A673 (cell line): Measurements from ENCODE around the gene GPATCH2. TPM values are rescaled to one million over a fixed set of nuclear protein-coding genes. Genes with fewer than 3 reads are reported as not detected.

Experiments used
- BruUV-seq: library from RNA; stranded (reverse); fragments of 400-500 nt; replicated peaks from 2 replicates; lab custom pipeline; 2021; lab: Mats Ljungman, UMichigan
- CTCF ChIA-PET: fragments of 300-600 bp; sonication (Branson Sonifier 250); formaldehyde crosslinking; loops from one replicate; lab custom pipeline; 2022; ENCODE audit warnings: antibody characterized with exemption; lab: Charles Lee
- POLR2A ChIA-PET: fragments of 300-600 bp; sonication (Branson Sonifier 250); formaldehyde crosslinking; loops from one replicate; lab custom pipeline; 2022; ENCODE audit warnings: antibody characterized with exemption; ENCODE audit not compliant: low non-redundant PET; lab: Charles Lee
- DNase-seq: peaks from one replicate; pipeline ENCODE4 v3.0.0-alpha.2; 2015; ENCODE audit warnings: low spot score
- H3K27ac ChIP-seq: fragments of 200-600 bp; sonication (generic); 2 replicates; pipeline ENCODE4 v1.5.1; 2016; ENCODE audit warnings: mixed run types, low read depth, mild to moderate bottlenecking, mixed read lengths, antibody characterized with exemption, low read length; ENCODE audit not compliant: poor library complexity, severe bottlenecking
- H3K27me3 ChIP-seq: fragments of 200-600 bp; sonication (generic); replicated peaks from 2 replicates; pipeline ENCODE4 v1.6.1; 2017; ENCODE audit warnings: mixed run types, low read depth, mild to moderate bottlenecking, mixed read lengths, antibody characterized with exemption, low read length; ENCODE audit not compliant: insufficient read depth, poor library complexity
- H3K36me3 ChIP-seq: fragments of 200-600 bp; sonication (generic); 2 replicates; pipeline ENCODE4 v1.6.1; 2016; ENCODE audit warnings: mixed run types, mild to moderate bottlenecking, mixed read lengths, antibody characterized with exemption, low read length; ENCODE audit not compliant: insufficient read depth, poor library complexity, severe bottlenecking
- H3K4me1 ChIP-seq: fragments of 200-600 bp; sonication (generic); 2 replicates; pipeline ENCODE4 v1.6.1; 2017; ENCODE audit warnings: mixed run types, mild to moderate bottlenecking, mixed read lengths, antibody characterized with exemption, low read length; ENCODE audit not compliant: insufficient read depth, poor library complexity, severe bottlenecking
- H3K4me3 ChIP-seq: fragments of 200-600 bp; sonication (generic); 2 replicates; pipeline ENCODE4 v1.5.1; 2016; ENCODE audit warnings: low read depth, mixed run types, mild to moderate bottlenecking, mixed read lengths, low read length; ENCODE audit not compliant: poor library complexity, severe bottlenecking
- H3K9me3 ChIP-seq: fragments of 200-600 bp; sonication (generic); 2 replicates; pipeline ENCODE4 v1.6.1; 2016; ENCODE audit warnings: mixed run types, low read depth, mild to moderate bottlenecking, mixed read lengths, antibody characterized with exemption, low read length; ENCODE audit not compliant: poor library complexity, severe bottlenecking
- EZH2 ChIP-seq: fragments of 200-600 bp; sonication (generic); IDR thresholded peaks from 2 replicates; pipeline ENCODE4 v1.6.1; 2017; ENCODE audit warnings: borderline replicate concordance, low read depth, mild to moderate bottlenecking, mixed read lengths, antibody characterized with exemption, low read length; ENCODE audit not compliant: poor library complexity, severe bottlenecking
- intact Hi-C: fragments of 100-400 bp; cut with micrococcal nuclease; formaldehyde crosslinking; loops from one replicate; pipeline ENCODE4 v1.10.0; 2022; ENCODE audit not compliant: unreplicated experiment
- total RNA-seq: library from RNA; stranded (reverse); gene quantifications from 2 replicates; pipeline ENCODE4 v1.2.3, GENCODE V29; 2021
- TF ChIP-seq, protein P1 (sequence below): fragments of 300-800, 200-600 bp; sonication (generic); conservative IDR thresholded peaks from 2 replicates; pipeline ENCODE4 v1.5.1; 2017; ENCODE audit warnings: low read depth, mild to moderate bottlenecking, antibody characterized with exemption, low read length, moderate library complexity, mixed read lengths

Gene GPATCH2
- total RNA-seq, 1 experiment from 2014 or later, result 15.3 TPM

DNA sequence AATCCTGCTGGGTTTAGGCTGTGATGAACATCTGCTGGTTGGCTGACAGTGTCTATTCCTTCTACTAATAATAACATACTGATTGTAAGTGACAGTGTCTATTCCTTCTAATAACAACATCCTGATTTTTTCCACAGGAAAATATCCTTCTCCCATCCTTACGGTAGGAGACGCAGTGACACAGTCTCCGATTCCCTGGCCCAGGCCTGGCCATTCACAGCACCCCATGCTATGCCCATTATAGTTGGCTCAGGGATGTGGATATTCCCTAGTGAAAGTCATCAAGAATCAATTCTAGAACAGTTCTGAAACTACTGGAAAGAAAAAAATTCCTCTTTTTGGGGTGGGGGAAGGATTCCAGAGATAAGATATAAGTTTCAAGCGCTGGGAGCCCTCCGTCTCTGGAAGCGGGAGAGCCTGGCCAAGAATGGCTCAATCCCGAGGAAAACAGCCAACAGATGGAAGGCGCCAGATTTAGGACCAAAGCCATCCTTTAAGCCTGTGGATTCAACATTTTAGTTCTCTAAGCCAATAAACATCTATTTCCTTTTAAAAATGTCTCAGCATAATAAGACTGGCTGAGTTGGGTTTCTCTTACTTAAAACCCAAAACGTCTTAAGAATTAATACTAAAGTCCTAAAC, 88.6 kb downstream of the GPATCH2 start:
- BruUV-seq, result no TSS peak
- Histone ChIP-seq H3K9me3 (no peaks in the 10 kb centered on the region), H3K4me3 (no peak overlapping the region), H3K36me3 (no peaks in the 10 kb centered on the region), H3K27ac (no peak overlapping the region), H3K27me3 (no peaks in the 10 kb centered on the region), H3K4me1 (no peaks in the 10 kb centered on the region)
- DNase-seq, result no peak
- TF ChIP-seq, protein P1, sequence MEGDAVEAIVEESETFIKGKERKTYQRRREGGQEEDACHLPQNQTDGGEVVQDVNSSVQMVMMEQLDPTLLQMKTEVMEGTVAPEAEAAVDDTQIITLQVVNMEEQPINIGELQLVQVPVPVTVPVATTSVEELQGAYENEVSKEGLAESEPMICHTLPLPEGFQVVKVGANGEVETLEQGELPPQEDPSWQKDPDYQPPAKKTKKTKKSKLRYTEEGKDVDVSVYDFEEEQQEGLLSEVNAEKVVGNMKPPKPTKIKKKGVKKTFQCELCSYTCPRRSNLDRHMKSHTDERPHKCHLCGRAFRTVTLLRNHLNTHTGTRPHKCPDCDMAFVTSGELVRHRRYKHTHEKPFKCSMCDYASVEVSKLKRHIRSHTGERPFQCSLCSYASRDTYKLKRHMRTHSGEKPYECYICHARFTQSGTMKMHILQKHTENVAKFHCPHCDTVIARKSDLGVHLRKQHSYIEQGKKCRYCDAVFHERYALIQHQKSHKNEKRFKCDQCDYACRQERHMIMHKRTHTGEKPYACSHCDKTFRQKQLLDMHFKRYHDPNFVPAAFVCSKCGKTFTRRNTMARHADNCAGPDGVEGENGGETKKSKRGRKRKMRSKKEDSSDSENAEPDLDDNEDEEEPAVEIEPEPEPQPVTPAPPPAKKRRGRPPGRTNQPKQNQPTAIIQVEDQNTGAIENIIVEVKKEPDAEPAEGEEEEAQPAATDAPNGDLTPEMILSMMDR, result no peak
- no peak for TF ChIP-seq EZH2
- ChIA-PET CTCF (no interaction called here), POLR2A (no interaction called here)
- intact Hi-C loops, result no loop called here

DNA sequence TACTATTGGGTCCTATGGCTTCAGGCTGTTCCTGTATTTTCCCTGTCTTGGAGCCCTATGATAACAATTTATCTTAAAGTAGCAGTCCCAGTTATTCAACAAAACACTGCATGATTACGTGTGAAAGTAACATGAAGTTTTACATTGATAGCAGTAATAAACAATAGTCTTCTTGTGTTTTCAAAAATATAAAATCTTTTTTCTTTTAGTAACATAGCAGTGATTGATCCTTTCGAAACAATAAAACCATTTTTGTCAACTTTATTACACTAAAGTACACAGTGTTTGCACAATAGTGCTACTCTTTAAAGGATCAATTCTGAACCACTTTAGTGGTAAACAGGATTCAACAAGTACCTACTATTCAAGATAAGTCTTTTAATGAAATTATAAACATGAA, 90.6 kb downstream of the GPATCH2 start:
- H3K9me3 ChIP-seq, result no peaks in the 10 kb centered on the region
- intact Hi-C loops, result no loop called here
- H3K4me3 ChIP-seq, result no peak overlapping the region
- H3K27ac ChIP-seq, result no peak overlapping the region
- BruUV-seq, result no TSS peak
- ChIA-PET CTCF (no interaction called here), POLR2A (no interaction called here)
- no peaks in the 10 kb centered on the region for H3K27me3 ChIP-seq
- no peak for DNase-seq
- TF ChIP-seq, protein P1, result no peak
- TF ChIP-seq EZH2, result no peak
- H3K36me3 ChIP-seq, result no peaks in the 10 kb centered on the region
- no peaks in the 10 kb centered on the region for H3K4me1 ChIP-seq

DNA sequence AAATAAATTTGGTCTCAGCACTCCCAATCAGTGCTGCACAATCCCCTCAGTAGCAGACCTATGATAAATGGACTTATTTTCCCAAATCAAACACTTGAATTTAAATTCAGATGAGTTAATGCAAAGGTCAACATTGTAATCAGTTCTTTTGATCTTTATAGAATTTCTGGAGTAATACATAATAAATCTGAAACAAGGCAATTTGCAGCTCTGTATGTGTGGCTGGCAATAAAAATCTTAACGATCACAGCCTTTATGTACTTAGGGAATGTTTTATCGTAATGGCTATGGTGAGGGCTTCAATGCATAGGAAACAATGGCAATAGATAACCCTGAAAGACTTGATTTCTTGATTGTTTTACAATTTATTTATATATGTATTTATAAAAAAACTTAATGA, 91.4 kb downstream of the GPATCH2 start:
- POLR2A ChIA-PET, result no interaction called here
- H3K36me3 ChIP-seq, result no peaks in the 10 kb centered on the region
- H3K4me3 ChIP-seq, result no peak overlapping the region
- BruUV-seq, result no TSS peak
- intact Hi-C loops, result no loop called here
- no peaks in the 10 kb centered on the region for H3K9me3 ChIP-seq
- H3K27me3 ChIP-seq, result no peaks in the 10 kb centered on the region
- no peak for TF ChIP-seq EZH2
- H3K4me1 ChIP-seq, result no peaks in the 10 kb centered on the region
- no peak for DNase-seq
- CTCF ChIA-PET, result no interaction called here
- H3K27ac ChIP-seq, result no peak overlapping the region
